Keratinocyte (primary cell): Measurements from ENCODE around the gene IPPK.

Source experiments
- EZH2 ChIP-seq: IDR thresholded peaks from one replicate; pipeline ENCODE4 v1.6.1; 2012; ENCODE audit warnings: inconsistent platforms, mild to moderate bottlenecking, low read length, moderate library complexity
- TF ChIP-seq, protein P1 (sequence below), 3 experiments: IDR thresholded peaks in 1 of 3; conservative IDR thresholded peaks in 1 of 3; optimal IDR thresholded peaks in 1 of 3; 2 replicates in 2 of 3; 3 replicates in 1 of 3; pipeline versions ENCODE3 to v1.5.1; 2011; ENCODE audit warnings: low read length in 3 of 3, mild to moderate bottlenecking in 3 of 3, moderate library complexity in 2 of 3, control low read depth in 1 of 3, inconsistent platforms in 1 of 3; ENCODE audit not compliant: insufficient read depth in 2 of 3; ENCODE audit errors: extremely low read depth in 1 of 3

DNA sequence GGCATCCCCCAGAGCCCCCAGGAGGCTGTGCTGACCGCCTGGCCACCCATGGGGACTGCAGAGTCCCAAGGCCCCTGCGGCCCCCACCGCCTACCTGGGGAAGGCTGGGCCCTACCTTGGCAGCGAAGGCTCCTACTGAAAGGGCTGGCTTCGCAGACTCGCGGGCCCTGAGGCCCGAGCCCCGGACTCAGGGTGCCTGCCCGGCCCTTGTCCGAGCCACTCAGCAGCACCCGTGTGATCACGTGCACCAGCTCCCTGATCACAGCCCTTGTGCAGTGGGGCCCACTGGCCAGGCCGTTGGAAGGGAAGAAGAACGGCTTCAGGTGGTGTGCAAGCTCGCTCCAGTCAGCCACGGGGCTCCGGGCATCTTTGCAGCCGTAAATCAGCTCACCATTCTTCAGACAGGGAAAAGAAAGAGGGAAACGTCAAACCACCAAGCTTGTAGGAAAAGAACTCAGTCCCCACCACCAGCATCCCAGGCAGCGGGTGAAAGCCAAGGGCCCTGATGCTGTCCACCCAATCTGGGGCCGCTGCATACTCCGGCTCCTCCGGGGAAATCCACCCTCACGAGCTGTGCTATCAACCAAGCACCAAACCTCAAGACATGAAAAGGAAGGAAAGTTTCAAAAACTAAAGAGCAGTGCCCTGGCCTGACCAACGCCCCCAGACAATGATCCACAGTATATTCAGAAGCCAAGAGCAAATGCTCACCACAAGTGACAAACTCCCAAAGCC lies 31.9 kb downstream of the IPPK start:
- TF ChIP-seq, protein P1, sequence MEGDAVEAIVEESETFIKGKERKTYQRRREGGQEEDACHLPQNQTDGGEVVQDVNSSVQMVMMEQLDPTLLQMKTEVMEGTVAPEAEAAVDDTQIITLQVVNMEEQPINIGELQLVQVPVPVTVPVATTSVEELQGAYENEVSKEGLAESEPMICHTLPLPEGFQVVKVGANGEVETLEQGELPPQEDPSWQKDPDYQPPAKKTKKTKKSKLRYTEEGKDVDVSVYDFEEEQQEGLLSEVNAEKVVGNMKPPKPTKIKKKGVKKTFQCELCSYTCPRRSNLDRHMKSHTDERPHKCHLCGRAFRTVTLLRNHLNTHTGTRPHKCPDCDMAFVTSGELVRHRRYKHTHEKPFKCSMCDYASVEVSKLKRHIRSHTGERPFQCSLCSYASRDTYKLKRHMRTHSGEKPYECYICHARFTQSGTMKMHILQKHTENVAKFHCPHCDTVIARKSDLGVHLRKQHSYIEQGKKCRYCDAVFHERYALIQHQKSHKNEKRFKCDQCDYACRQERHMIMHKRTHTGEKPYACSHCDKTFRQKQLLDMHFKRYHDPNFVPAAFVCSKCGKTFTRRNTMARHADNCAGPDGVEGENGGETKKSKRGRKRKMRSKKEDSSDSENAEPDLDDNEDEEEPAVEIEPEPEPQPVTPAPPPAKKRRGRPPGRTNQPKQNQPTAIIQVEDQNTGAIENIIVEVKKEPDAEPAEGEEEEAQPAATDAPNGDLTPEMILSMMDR (optimal IDR thresholded peaks at IDR 0.05 in 1 of 3, IDR thresholded peaks at IDR 0.05 in 1 of 3, conservative IDR thresholded peaks at IDR 0.05 in 1 of 3; ENCODE audit: extremely low read depth in 1 of 3, insufficient read depth in 2 of 3, low read length in 3 of 3) = no peak
- no peak for TF ChIP-seq EZH2
